ENCODE measurements around the gene PDXK.
A peak's percentile ranks its signal among the peaks of the same experiment; 100 is the strongest.

The PDXK gene

GRCh38 chr21:43786300-43786806, 67.4 kb downstream of the PDXK start:
- Histone ChIP-seq H3K9me3 (ENCODE audit: control extremely low read depth in 1 of 5, control insufficient read depth in 4 of 5, insufficient read depth in 2 of 5, low read depth in 1 of 5, low read length in 4 of 5) (no peaks in the 10 kb centered on the region), H3K36me3 (ENCODE audit: control insufficient read depth in 4 of 4, insufficient read depth in 4 of 4, low read length in 3 of 4) (peaks cover 0 to 8% (median 3%) of the 10 kb centered on the region in 4 experiments), H3K27ac (ENCODE audit: insufficient read depth in 1 of 2, low read depth in 1 of 2, low read length in 2 of 2, poor library complexity in 1 of 2, severe bottlenecking in 2 of 2) (no peak overlapping the region), H3K27me3 (replicated peaks in 2 of 5; ENCODE audit: control insufficient read depth in 4 of 5, insufficient read depth in 5 of 5, low read length in 4 of 5) (no peaks in the 10 kb centered on the region), H3K4me1 (ENCODE audit: control extremely low read depth in 1 of 4, control insufficient read depth in 4 of 4, insufficient read depth in 4 of 4, low read length in 3 of 4) (peaks cover 6 to 29% (median 20%) of the 10 kb centered on the region in 4 experiments), H3K4me3 (ENCODE audit: control insufficient read depth in 1 of 7, extremely low read depth in 1 of 7, insufficient read depth in 4 of 7, low read depth in 2 of 7, low read length in 6 of 7) (no peak overlapping the region)
- peak in 2 of 3 donors; percentile 24 to 43 for DNase-seq
- ChIA-PET POLR2A (no interaction called here), CTCF (no interaction called here)
- 81% methylated on average over 17 of the region's 18 CpGs for WGBS (ENCODE audit: insufficient coverage)

DNA sequence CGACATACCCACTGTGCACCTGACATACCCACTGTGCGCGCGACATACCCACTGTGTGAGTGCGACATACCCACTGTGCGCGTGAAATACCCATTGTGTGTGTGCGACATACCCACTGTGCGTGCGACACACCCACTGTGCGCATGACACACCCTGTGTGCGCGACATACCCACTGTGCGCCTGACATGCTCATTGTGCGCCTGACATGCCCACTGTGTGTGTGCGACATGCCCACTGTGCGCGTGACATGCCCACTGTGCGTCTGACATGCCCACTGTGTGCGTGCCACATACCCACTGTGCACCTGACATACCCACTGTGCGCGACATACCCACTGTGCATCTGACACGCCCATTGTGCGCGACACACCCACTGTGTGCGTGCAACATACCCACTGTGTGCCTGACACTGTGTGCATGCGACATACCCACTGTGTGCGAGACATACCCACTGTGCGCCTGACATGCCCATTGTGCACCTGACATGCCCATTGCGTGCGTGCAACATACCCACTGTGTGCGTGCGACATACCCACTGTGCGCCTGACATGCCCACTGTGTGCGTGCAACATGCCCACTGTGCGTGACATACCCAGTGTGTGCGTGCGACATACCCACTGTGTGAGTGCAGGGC, 68.0 kb downstream of the PDXK start:
- no peaks in the 10 kb centered on the region for H3K9me3 ChIP-seq (ENCODE audit: control extremely low read depth in 1 of 5, control insufficient read depth in 4 of 5, insufficient read depth in 2 of 5, low read depth in 1 of 5, low read length in 4 of 5)
- peaks cover 2 to 12% (median 5%) of the 10 kb centered on the region in 4 experiments for H3K36me3 ChIP-seq (ENCODE audit: control insufficient read depth in 4 of 4, insufficient read depth in 4 of 4, low read length in 3 of 4)
- CTCF ChIA-PET: no interaction called here
- H3K4me1 ChIP-seq (ENCODE audit: control extremely low read depth in 1 of 4, control insufficient read depth in 4 of 4, insufficient read depth in 4 of 4, low read length in 3 of 4): peaks cover 6 to 29% (median 20%) of the 10 kb centered on the region in 4 experiments
- no peak overlapping the region for H3K27ac ChIP-seq (ENCODE audit: insufficient read depth in 1 of 2, low read depth in 1 of 2, low read length in 2 of 2, poor library complexity in 1 of 2, severe bottlenecking in 2 of 2)
- WGBS (ENCODE audit: insufficient coverage): 92% methylated on average over 37 of the region's 38 CpGs
- H3K27me3 ChIP-seq (replicated peaks in 2 of 5; ENCODE audit: control insufficient read depth in 4 of 5, insufficient read depth in 5 of 5, low read length in 4 of 5): no peaks in the 10 kb centered on the region
- POLR2A ChIA-PET: no interaction called here
- DNase-seq: no peak
- no peak overlapping the region for H3K4me3 ChIP-seq (ENCODE audit: control insufficient read depth in 1 of 7, extremely low read depth in 1 of 7, insufficient read depth in 4 of 7, low read depth in 2 of 7, low read length in 6 of 7)

- under 1% methylated on average over 66 of the region's 83 CpGs for WGBS (ENCODE audit: insufficient coverage)
- H3K27me3 ChIP-seq (replicated peaks in 2 of 5; ENCODE audit: control insufficient read depth in 4 of 5, insufficient read depth in 5 of 5, low read length in 4 of 5): no peaks in the 10 kb centered on the region
- ChIA-PET CTCF (interaction anchor here (0.7 to 1.7 kb wide), 10 partner anchors 9 to 150 kb away, joined by 3 to 5 read pairs (median 3); no protein-coding TSS in a partner anchor), POLR2A (interaction anchor here (0.7 to 1.1 kb wide), 3 partner anchors 17 to 61 kb away, joined by 3 to 4 read pairs (median 3); no protein-coding TSS in a partner anchor)
- peak; percentile 84 to 93 (median 92) for DNase-seq
- peak within 1 kb of the TSS; percentile 71 to 93 (median 85) for H3K4me3 ChIP-seq (ENCODE audit: control insufficient read depth in 1 of 7, extremely low read depth in 1 of 7, insufficient read depth in 4 of 7, low read depth in 2 of 7, low read length in 6 of 7)
- H3K9me3 ChIP-seq (ENCODE audit: control extremely low read depth in 1 of 5, control insufficient read depth in 4 of 5, insufficient read depth in 2 of 5, low read depth in 1 of 5, low read length in 4 of 5): no peaks in the 10 kb centered on the region
- H3K27ac ChIP-seq (ENCODE audit: insufficient read depth in 1 of 2, low read depth in 1 of 2, low read length in 2 of 2, poor library complexity in 1 of 2, severe bottlenecking in 2 of 2): peak within 1 kb of the TSS; percentile 25 to 76
- peaks cover 6 to 17% (median 17%) of the 10 kb centered on the region in 4 experiments for H3K4me1 ChIP-seq (ENCODE audit: control extremely low read depth in 1 of 4, control insufficient read depth in 4 of 4, insufficient read depth in 4 of 4, low read length in 3 of 4)
- H3K36me3 ChIP-seq (ENCODE audit: control insufficient read depth in 4 of 4, insufficient read depth in 4 of 4, low read length in 3 of 4): peaks cover 10 to 37% (median 27%) of the 10 kb centered on the region in 4 experiments
Measured at GRCh38 chr21:43789276-43790009, 70.5 kb downstream of the PDXK start, which contains the start of gene RRP1. TSS of gene RRP1 (plus strand) at chr21:43789577. CDS start at chr21:43789630, 53 bp downstream.

DNA sequence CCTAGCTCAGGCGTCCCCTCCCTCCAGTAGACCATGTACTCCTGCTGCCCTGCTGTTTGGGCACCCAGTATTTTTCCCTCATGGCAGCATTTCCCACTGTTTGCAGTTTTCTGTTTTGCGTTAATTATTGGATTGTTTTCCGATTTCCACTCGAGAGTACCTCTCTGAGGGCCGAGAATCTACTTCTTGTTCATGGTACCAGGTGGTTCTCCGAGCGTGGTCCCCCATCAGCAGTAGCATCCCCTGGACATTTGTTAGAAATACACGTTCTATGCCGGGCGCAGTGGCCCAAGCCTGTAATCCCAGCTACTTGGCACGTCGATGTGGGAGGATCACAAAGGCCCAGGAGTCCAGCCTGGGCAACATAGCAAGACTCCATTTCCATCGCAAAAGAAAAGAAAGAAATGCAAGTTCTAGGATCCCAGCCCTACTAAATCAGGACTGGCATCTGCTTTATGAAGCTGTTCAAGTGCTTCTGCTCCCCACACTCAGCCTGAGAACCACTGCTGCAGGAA, 71.1 kb downstream of the PDXK start:
- Histone ChIP-seq H3K27me3 (replicated peaks in 2 of 5; ENCODE audit: control insufficient read depth in 4 of 5, insufficient read depth in 5 of 5, low read length in 4 of 5) (no peaks in the 10 kb centered on the region), H3K4me1 (ENCODE audit: control extremely low read depth in 1 of 4, control insufficient read depth in 4 of 4, insufficient read depth in 4 of 4, low read length in 3 of 4) (peaks cover 6 to 17% (median 17%) of the 10 kb centered on the region in 4 experiments), H3K4me3 (ENCODE audit: control insufficient read depth in 1 of 7, extremely low read depth in 1 of 7, insufficient read depth in 4 of 7, low read depth in 2 of 7, low read length in 6 of 7) (peak overlapping the region; percentile 71 to 93 (median 85)), H3K9me3 (ENCODE audit: control extremely low read depth in 1 of 5, control insufficient read depth in 4 of 5, insufficient read depth in 2 of 5, low read depth in 1 of 5, low read length in 4 of 5) (no peaks in the 10 kb centered on the region), H3K27ac (ENCODE audit: insufficient read depth in 1 of 2, low read depth in 1 of 2, low read length in 2 of 2, poor library complexity in 1 of 2, severe bottlenecking in 2 of 2) (peak overlapping the region; percentile 25 to 76), H3K36me3 (ENCODE audit: control insufficient read depth in 4 of 4, insufficient read depth in 4 of 4, low read length in 3 of 4) (peaks cover 10 to 44% (median 31%) of the 10 kb centered on the region in 4 experiments)
- POLR2A ChIA-PET: interaction anchor here (0.8 to 1.1 kb wide), 2 partner anchors 18 to 62 kb away, joined by 3 to 4 read pairs; no protein-coding TSS in a partner anchor
- 32% methylated on average over 10 of the region's 13 CpGs for WGBS (ENCODE audit: insufficient coverage)
- DNase-seq: no peak
- CTCF ChIA-PET: interaction anchor here (0.9 to 1.7 kb wide), 6 partner anchors 9 to 149 kb away, joined by 3 to 5 read pairs (median 3); no protein-coding TSS in a partner anchor

- Histone ChIP-seq H3K4me1 (ENCODE audit: control extremely low read depth in 1 of 4, control insufficient read depth in 4 of 4, insufficient read depth in 4 of 4, low read length in 3 of 4) (peaks cover 6 to 17% (median 17%) of the 10 kb centered on the region in 4 experiments), H3K9me3 (ENCODE audit: control extremely low read depth in 1 of 5, control insufficient read depth in 4 of 5, insufficient read depth in 2 of 5, low read depth in 1 of 5, low read length in 4 of 5) (no peaks in the 10 kb centered on the region), H3K4me3 (ENCODE audit: control insufficient read depth in 1 of 7, extremely low read depth in 1 of 7, insufficient read depth in 4 of 7, low read depth in 2 of 7, low read length in 6 of 7) (no peak overlapping the region), H3K36me3 (ENCODE audit: control insufficient read depth in 4 of 4, insufficient read depth in 4 of 4, low read length in 3 of 4) (peaks cover 10 to 66% (median 49%) of the 10 kb centered on the region in 4 experiments), H3K27me3 (replicated peaks in 2 of 5; ENCODE audit: control insufficient read depth in 4 of 5, insufficient read depth in 5 of 5, low read length in 4 of 5) (no peaks in the 10 kb centered on the region), H3K27ac (ENCODE audit: insufficient read depth in 1 of 2, low read depth in 1 of 2, low read length in 2 of 2, poor library complexity in 1 of 2, severe bottlenecking in 2 of 2) (no peak overlapping the region)
- ChIA-PET POLR2A (no interaction called here), CTCF (no interaction called here)
- 86% methylated on average over 7 of the region's 8 CpGs for WGBS (ENCODE audit: insufficient coverage)
- no peak for DNase-seq
Measured at GRCh38 chr21:43792406-43792805, 73.5 kb downstream of the PDXK start.

GRCh38 chr21:43793243-43793642, 74.3 kb downstream of the PDXK start:
- no peak overlapping the region for H3K27ac ChIP-seq (ENCODE audit: insufficient read depth in 1 of 2, low read depth in 1 of 2, low read length in 2 of 2, poor library complexity in 1 of 2, severe bottlenecking in 2 of 2)
- no peak for DNase-seq
- peaks cover 6 to 17% (median 17%) of the 10 kb centered on the region in 4 experiments for H3K4me1 ChIP-seq (ENCODE audit: control extremely low read depth in 1 of 4, control insufficient read depth in 4 of 4, insufficient read depth in 4 of 4, low read length in 3 of 4)
- peaks cover 10 to 74% (median 56%) of the 10 kb centered on the region in 4 experiments for H3K36me3 ChIP-seq (ENCODE audit: control insufficient read depth in 4 of 4, insufficient read depth in 4 of 4, low read length in 3 of 4)
- ChIA-PET CTCF (no interaction called here), POLR2A (no interaction called here)
- no peaks in the 10 kb centered on the region for H3K27me3 ChIP-seq (replicated peaks in 2 of 5; ENCODE audit: control insufficient read depth in 4 of 5, insufficient read depth in 5 of 5, low read length in 4 of 5)
- no peaks in the 10 kb centered on the region for H3K9me3 ChIP-seq (ENCODE audit: control extremely low read depth in 1 of 5, control insufficient read depth in 4 of 5, insufficient read depth in 2 of 5, low read depth in 1 of 5, low read length in 4 of 5)
- WGBS (ENCODE audit: insufficient coverage): 97% methylated on average over 13 of the region's 16 CpGs
- no peak overlapping the region for H3K4me3 ChIP-seq (ENCODE audit: control insufficient read depth in 1 of 7, extremely low read depth in 1 of 7, insufficient read depth in 4 of 7, low read depth in 2 of 7, low read length in 6 of 7)

Data from common myeloid progenitor, CD34-positive (primary cell).